ENCODE results near the gene OPA1.

Gene OPA1

GRCh38 chr3:193728429-193729087 is 135.6 kb downstream of the OPA1 start:
- DNase-seq (ENCODE audit: insufficient read length, low spot score) (no peak), FAIRE-seq (no peak)
- no peak for TF ChIP-seq POLR2AphosphoS5 (IDR thresholded peaks at IDR 0.05; ENCODE audit: low read depth, low read length)
- TF ChIP-seq SPI1 (IDR thresholded peaks at IDR 0.05; ENCODE audit: low read depth, low read length) = no peak
- TF ChIP-seq PAX5 (IDR thresholded peaks at IDR 0.05; ENCODE audit: insufficient read depth, low read length, severe bottlenecking) = no peak
- TF ChIP-seq POLR2A (IDR thresholded peaks at IDR 0.05; ENCODE audit: low read depth, low read length) = no peak
- TF ChIP-seq POU2F2 (IDR thresholded peaks at IDR 0.05; ENCODE audit: low read depth, low read length) = no peak

GRCh38 chr3:193729088-193729465 is 136.1 kb downstream of the OPA1 start:
- DNase-seq (ENCODE audit: insufficient read length, low spot score) (no peak), FAIRE-seq (no peak)
- no peak for TF ChIP-seq POLR2A (IDR thresholded peaks at IDR 0.05; ENCODE audit: low read depth, low read length)
- no peak for TF ChIP-seq PAX5 (IDR thresholded peaks at IDR 0.05; ENCODE audit: insufficient read depth, low read length, severe bottlenecking)
- no peak for TF ChIP-seq POU2F2 (IDR thresholded peaks at IDR 0.05; ENCODE audit: low read depth, low read length)
- TF ChIP-seq SPI1 (IDR thresholded peaks at IDR 0.05; ENCODE audit: low read depth, low read length) = no peak
- no peak for TF ChIP-seq POLR2AphosphoS5 (IDR thresholded peaks at IDR 0.05; ENCODE audit: low read depth, low read length)
- TF ChIP-seq TAF1 (IDR thresholded peaks at IDR 0.05; ENCODE audit: low read depth, low read length) = no peak

- FAIRE-seq (no peak), DNase-seq (ENCODE audit: insufficient read length, low spot score) (no peak)
- TF ChIP-seq PAX5 (IDR thresholded peaks at IDR 0.05; ENCODE audit: insufficient read depth, low read length, severe bottlenecking) (no peak), TAF1 (IDR thresholded peaks at IDR 0.05; ENCODE audit: low read depth, low read length) (no peak), POU2F2 (IDR thresholded peaks at IDR 0.05; ENCODE audit: low read depth, low read length) (no peak), POLR2A (IDR thresholded peaks at IDR 0.05; ENCODE audit: low read depth, low read length) (no peak), POLR2AphosphoS5 (IDR thresholded peaks at IDR 0.05; ENCODE audit: low read depth, low read length) (no peak), SPI1 (IDR thresholded peaks at IDR 0.05; ENCODE audit: low read depth, low read length) (no peak)
Measured at GRCh38 chr3:193729601-193730000, 136.6 kb downstream of the OPA1 start.

DNA sequence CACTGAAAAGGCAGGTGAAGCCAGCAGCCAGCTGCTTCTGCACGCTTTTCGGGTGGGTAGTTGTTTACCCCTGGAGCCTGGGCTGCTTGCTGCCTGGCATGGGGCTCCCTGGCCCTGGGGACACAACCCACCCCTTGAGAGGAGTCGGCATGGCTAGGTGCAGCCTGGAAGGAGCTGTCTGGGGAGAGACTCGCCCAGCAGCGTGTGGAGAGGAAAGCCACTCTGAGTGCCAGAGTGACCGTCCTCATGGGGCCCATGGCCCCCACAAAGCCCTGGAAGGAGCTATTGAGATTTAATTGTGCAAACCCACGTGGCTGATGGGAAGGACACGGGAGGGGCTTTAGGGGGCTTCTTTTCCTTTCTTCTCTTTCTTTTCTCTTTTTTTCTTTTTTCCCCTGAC is 137.5 kb downstream of the OPA1 start:
- DNase-seq (ENCODE audit: insufficient read length, low spot score) (no peak), FAIRE-seq (no peak)
- TF ChIP-seq POLR2A (IDR thresholded peaks at IDR 0.05; ENCODE audit: low read depth, low read length) (no peak), POLR2AphosphoS5 (IDR thresholded peaks at IDR 0.05; ENCODE audit: low read depth, low read length) (no peak), SPI1 (IDR thresholded peaks at IDR 0.05; ENCODE audit: low read depth, low read length) (no peak), PAX5 (IDR thresholded peaks at IDR 0.05; ENCODE audit: insufficient read depth, low read length, severe bottlenecking) (no peak), POU2F2 (IDR thresholded peaks at IDR 0.05; ENCODE audit: low read depth, low read length) (no peak), TAF1 (IDR thresholded peaks at IDR 0.05; ENCODE audit: low read depth, low read length) (no peak)

DNA sequence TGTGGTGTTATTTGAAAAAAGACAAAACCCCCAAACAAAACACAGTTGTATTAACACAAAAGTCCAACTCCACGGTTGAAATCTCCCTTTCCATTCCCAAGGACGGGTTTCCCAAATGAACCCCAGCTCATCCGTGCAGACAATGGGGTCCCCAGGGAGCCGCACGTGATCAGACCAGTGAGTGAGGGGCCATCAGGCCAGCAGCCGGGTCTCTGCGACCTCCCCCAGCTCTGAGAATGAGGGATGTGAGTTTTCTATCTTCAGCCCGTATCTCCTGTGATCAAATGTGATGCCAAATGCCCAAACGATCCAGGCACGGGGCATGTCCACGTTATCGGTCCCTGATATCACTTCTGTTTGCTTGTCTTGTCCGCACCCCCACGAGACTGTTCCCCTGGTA is 138.0 kb downstream of the OPA1 start:
- no peak for TF ChIP-seq TAF1 (IDR thresholded peaks at IDR 0.05; ENCODE audit: low read depth, low read length)
- no peak for TF ChIP-seq POLR2AphosphoS5 (IDR thresholded peaks at IDR 0.05; ENCODE audit: low read depth, low read length)
- no peak for TF ChIP-seq PAX5 (IDR thresholded peaks at IDR 0.05; ENCODE audit: insufficient read depth, low read length, severe bottlenecking)
- TF ChIP-seq SPI1 (IDR thresholded peaks at IDR 0.05; ENCODE audit: low read depth, low read length) = no peak
- no peak for TF ChIP-seq POU2F2 (IDR thresholded peaks at IDR 0.05; ENCODE audit: low read depth, low read length)
- no peak for TF ChIP-seq POLR2A (IDR thresholded peaks at IDR 0.05; ENCODE audit: low read depth, low read length)
- DNase-seq (ENCODE audit: insufficient read length, low spot score) (no peak), FAIRE-seq (no peak)

DNA sequence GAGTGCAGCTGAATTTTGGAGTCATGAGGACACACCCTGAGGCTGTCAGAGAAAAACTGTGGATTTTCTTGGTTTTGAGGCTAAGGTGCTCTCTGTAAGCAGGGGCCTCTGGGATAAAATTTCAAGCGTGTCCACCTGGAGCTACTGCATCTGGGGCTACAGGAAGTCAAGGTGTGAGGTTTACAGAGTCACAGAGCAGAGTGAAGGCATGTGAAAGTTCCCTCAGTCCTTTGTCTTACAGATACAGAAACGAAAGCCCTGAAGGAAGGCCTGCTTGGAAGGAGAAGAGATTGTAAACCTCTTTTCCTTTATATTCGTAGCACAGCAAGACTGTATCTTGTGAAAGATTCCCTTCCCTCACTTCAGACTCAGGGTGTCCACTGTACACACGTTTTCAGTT is 138.6 kb downstream of the OPA1 start:
- DNase-seq (ENCODE audit: insufficient read length, low spot score) (no peak), FAIRE-seq (no peak)
- TF ChIP-seq POLR2AphosphoS5 (IDR thresholded peaks at IDR 0.05; ENCODE audit: low read depth, low read length) = no peak
- no peak for TF ChIP-seq TAF1 (IDR thresholded peaks at IDR 0.05; ENCODE audit: low read depth, low read length)
- no peak for TF ChIP-seq POU2F2 (IDR thresholded peaks at IDR 0.05; ENCODE audit: low read depth, low read length)
- no peak for TF ChIP-seq PAX5 (IDR thresholded peaks at IDR 0.05; ENCODE audit: insufficient read depth, low read length, severe bottlenecking)
- TF ChIP-seq SPI1 (IDR thresholded peaks at IDR 0.05; ENCODE audit: low read depth, low read length) = no peak
- no peak for TF ChIP-seq POLR2A (IDR thresholded peaks at IDR 0.05; ENCODE audit: low read depth, low read length)

DNA sequence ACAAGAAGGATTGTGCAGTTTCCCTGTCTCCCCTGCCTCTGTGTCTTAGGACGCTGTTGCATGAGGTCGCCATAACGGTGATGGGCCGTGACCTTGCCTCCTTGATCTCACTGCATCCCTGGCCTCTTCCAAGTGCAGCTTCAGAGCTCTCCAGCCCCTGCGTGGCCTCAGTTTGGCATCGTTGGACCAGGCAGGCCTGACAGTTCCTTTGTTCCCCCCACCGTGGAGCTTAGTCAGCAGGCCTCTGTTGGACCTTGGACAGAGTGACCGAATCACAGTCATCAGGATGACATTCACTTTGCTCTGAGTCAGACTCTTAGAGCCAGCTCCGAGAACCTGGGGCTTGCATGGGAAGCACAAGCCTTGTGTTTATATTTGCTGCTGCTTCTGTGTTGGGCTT is 139.4 kb downstream of the OPA1 start:
- no peak for TF ChIP-seq POLR2A (IDR thresholded peaks at IDR 0.05; ENCODE audit: low read depth, low read length)
- TF ChIP-seq PAX5 (IDR thresholded peaks at IDR 0.05; ENCODE audit: insufficient read depth, low read length, severe bottlenecking) = no peak
- no peak for TF ChIP-seq SPI1 (IDR thresholded peaks at IDR 0.05; ENCODE audit: low read depth, low read length)
- TF ChIP-seq POLR2AphosphoS5 (IDR thresholded peaks at IDR 0.05; ENCODE audit: low read depth, low read length) = no peak
- TF ChIP-seq TAF1 (IDR thresholded peaks at IDR 0.05; ENCODE audit: low read depth, low read length) = no peak
- TF ChIP-seq POU2F2 (IDR thresholded peaks at IDR 0.05; ENCODE audit: low read depth, low read length) = no peak
- FAIRE-seq (no peak), DNase-seq (ENCODE audit: insufficient read length, low spot score) (no peak)

GRCh38 chr3:193732827-193733226 is 139.8 kb downstream of the OPA1 start:
- TF ChIP-seq TAF1 (IDR thresholded peaks at IDR 0.05; ENCODE audit: low read depth, low read length) (no peak), SPI1 (IDR thresholded peaks at IDR 0.05; ENCODE audit: low read depth, low read length) (no peak), POU2F2 (IDR thresholded peaks at IDR 0.05; ENCODE audit: low read depth, low read length) (no peak), POLR2A (IDR thresholded peaks at IDR 0.05; ENCODE audit: low read depth, low read length) (no peak), POLR2AphosphoS5 (IDR thresholded peaks at IDR 0.05; ENCODE audit: low read depth, low read length) (no peak), PAX5 (IDR thresholded peaks at IDR 0.05; ENCODE audit: insufficient read depth, low read length, severe bottlenecking) (no peak)
- DNase-seq (ENCODE audit: insufficient read length, low spot score) (no peak), FAIRE-seq (no peak)

GRCh38 chr3:193734737-193735366 is 141.8 kb downstream of the OPA1 start:
- DNase-seq (ENCODE audit: insufficient read length, low spot score) = no peak
- TF ChIP-seq TAF1 (IDR thresholded peaks at IDR 0.05; ENCODE audit: low read depth, low read length) = no peak
- no peak for TF ChIP-seq POLR2A (IDR thresholded peaks at IDR 0.05; ENCODE audit: low read depth, low read length)
- TF ChIP-seq PAX5 (IDR thresholded peaks at IDR 0.05; ENCODE audit: insufficient read depth, low read length, severe bottlenecking) = no peak
- no peak for FAIRE-seq

Measured in GM12891 (cell line).